H1 (cell line): ENCODE data around the gene ZNF219. TPM values are rescaled to one million over a fixed set of nuclear protein-coding genes. Genes with fewer than 3 reads are reported as not detected.

Experiments
- CBX5 ChIP-seq: fragments of 300-800, 300-1000 bp; sonication (generic); IDR thresholded peaks from 2 replicates; pipeline ENCODE4 v1.7.1; 2016; ENCODE audit warnings: antibody characterized with exemption, low read length, low read depth
- CEBPB ChIP-seq: IDR thresholded peaks from 2 replicates; pipeline ENCODE4 v1.6.1; 2012; ENCODE audit warnings: low read depth, low read length
- FOSL1 ChIP-seq: IDR thresholded peaks from 2 replicates; pipeline ENCODE4 v1.6.1; 2011; ENCODE audit warnings: mild to moderate bottlenecking, low read depth, low read length, moderate library complexity; ENCODE audit not compliant: insufficient read depth
- KDM1A ChIP-seq: fragments of 200-600, 300-600 bp; sonication (generic); IDR thresholded peaks from 2 replicates; pipeline ENCODE4 v1.7.1; 2016; ENCODE audit warnings: mild to moderate bottlenecking, low read length, borderline replicate concordance
- POLR2A ChIP-seq, 2 experiments: IDR thresholded peaks; 1 replicate in 1 of 2; 2 replicates in 1 of 2; pipeline ENCODE4 v1.6.1; 2011; ENCODE audit warnings: low read depth in 2 of 2, low read length in 2 of 2, mild to moderate bottlenecking in 2 of 2; ENCODE audit errors: control extremely low read depth in 1 of 2
- POU5F1 ChIP-seq: IDR thresholded peaks from 2 replicates; pipeline ENCODE4 v1.6.1; 2011; ENCODE audit warnings: low read depth, mild to moderate bottlenecking, low read length, moderate library complexity
- SP2 ChIP-seq: IDR thresholded peaks from 2 replicates; pipeline ENCODE4 v1.6.1; 2012; ENCODE audit warnings: mild to moderate bottlenecking, low read length, inconsistent platforms
- TCF12 ChIP-seq: IDR thresholded peaks from 2 replicates; pipeline ENCODE4 v1.6.1; 2011; ENCODE audit warnings: low read depth, mild to moderate bottlenecking, low read length
- USF2 ChIP-seq: IDR thresholded peaks from 2 replicates; pipeline ENCODE4 v1.6.1; 2011; ENCODE audit warnings: low read length, improper control_type of control experiment
- polyA plus RNA-seq, 7 experiments: library from polyadenylated mRNA; depleted of rRNA in 3 of 7; stranded (reverse) in 5 of 7; unstranded in 2 of 7; fragments of >200 nt in 5 of 7; fragments of 200-250 nt in 2 of 7; gene quantifications; 1 replicate in 5 of 7; 2 replicates in 1 of 7; 4 replicates in 1 of 7; pipeline versions ENCODE4 v1.2.1 to v1.2.3, GENCODE V29; 2011 to 2013; ENCODE audit warnings: missing spikeins in 2 of 7, mixed read lengths in 2 of 7
- total RNA-seq: library from RNA; stranded (reverse); fragmentation: NEBNext Ultra II Directional; extraction: Animal tissue kit (Norgen Biotek cat#: 25700); gene quantifications from 2 replicates; pipeline ENCODE4 v1.2.1, GENCODE V29; 2021

The ZNF219 gene
- total and polyA plus RNA-seq, 2 of the 8 experiments (the other 6 are each of a cell fraction or from before 2014, with no cell fraction given): 113 to 160 TPM

DNA sequence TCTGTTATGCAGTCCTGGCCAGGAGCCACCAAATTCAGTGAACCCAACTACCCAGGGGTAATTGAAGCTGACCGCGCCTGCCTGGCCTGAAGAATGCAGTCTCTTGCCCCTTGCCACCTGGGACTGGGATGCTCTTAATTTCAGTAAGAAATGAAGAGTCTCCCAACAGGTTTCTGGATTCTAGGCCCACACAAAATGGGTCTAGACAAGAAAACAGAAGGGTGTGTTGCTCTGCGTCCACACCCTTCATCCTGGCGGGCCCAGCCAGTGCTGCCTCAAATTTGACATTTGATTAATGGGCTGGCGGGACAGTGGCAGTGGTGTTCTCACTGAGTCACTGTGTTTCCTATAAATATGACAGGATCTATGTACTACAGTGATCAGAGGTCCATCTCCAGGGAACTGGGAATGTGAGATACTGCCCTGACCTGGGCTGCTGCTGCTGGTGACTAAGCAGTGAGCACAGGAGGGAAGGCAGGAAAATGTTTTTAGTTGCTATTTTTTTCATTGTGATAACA is 8.9 kb upstream of the ZNF219 start (continued):
- TF ChIP-seq CBX5: no peak
- TF ChIP-seq USF2: no peak
- TF ChIP-seq FOSL1: no peak
- TF ChIP-seq POU5F1: no peak
- TF ChIP-seq TCF12: no peak
- TF ChIP-seq POLR2A (IDR thresholded peaks at IDR 0.05; ENCODE audit: control extremely low read depth in 1 of 2, low read depth in 2 of 2, low read length in 2 of 2): no peak
- TF ChIP-seq CEBPB: no peak
- no peak for TF ChIP-seq SP2
- TF ChIP-seq KDM1A: no peak
